Heart right ventricle (tissue), 16 donors: Measurements from ENCODE around the gene B2M. TPM values are rescaled to one million over a fixed set of nuclear protein-coding genes. Genes with fewer than 3 reads are reported as not detected.
A peak's percentile ranks its signal among the peaks of the same experiment; 100 is the strongest.

Source experiments
- ATAC-seq, 8 donors: fragments of 200-7000 bp; cut with Tn5 transposase; one replicate each; pipeline ENCODE4 v1.9.1; 2020; ENCODE audit warnings: mild to moderate bottlenecking in 8 of 8, moderate library complexity in 8 of 8, moderate number of reproducible peaks in 1 of 8
- DNase-seq, 2 donors: peaks; one replicate each; pipeline ENCODE4 v3.0.0-alpha.2; 2020
- H3K27ac ChIP-seq, 10 donors: fragments of 200-600 bp; sonication (generic) in 2 of 10; one replicate each; pipeline versions ENCODE4 v1.5.0 to v1.8.0; 2020 to 2022; ENCODE audit warnings: mild to moderate bottlenecking in 3 of 10
- H3K27me3 ChIP-seq, 7 donors: fragments of 200-600 bp; one replicate each; pipeline ENCODE4 v1.8.0; 2021 to 2022; ENCODE audit warnings: mild to moderate bottlenecking in 2 of 7
- H3K36me3 ChIP-seq, 9 donors: fragments of 200-600 bp; sonication (generic) in 1 of 9; one replicate each; pipeline versions ENCODE4 v1.5.0 to v1.8.0; 2020 to 2022; ENCODE audit warnings: mild to moderate bottlenecking in 2 of 9
- H3K4me1 ChIP-seq, 9 donors: fragments of 200-600 bp; sonication (generic) in 1 of 9; one replicate each; pipeline versions ENCODE4 v1.5.0 to v1.8.0; 2020 to 2022; ENCODE audit warnings: mild to moderate bottlenecking in 4 of 9
- H3K4me3 ChIP-seq, 10 donors: fragments of 200-600 bp; sonication (generic) in 2 of 10; one replicate each; pipeline versions ENCODE4 v1.5.0 to v1.8.0; 2020 to 2022; ENCODE audit warnings: mild to moderate bottlenecking in 7 of 10, moderate library complexity in 2 of 10
- H3K9me3 ChIP-seq, 11 donors: fragments of 200-600 bp in 10 of 11; sonication (generic) in 2 of 11; one replicate each; pipeline versions ENCODE4 v1.5.0 to v1.8.0; 2013 to 2022; ENCODE audit warnings: mild to moderate bottlenecking in 2 of 11, control low read depth in 1 of 11, moderate library complexity in 1 of 11
- WGBS, 2 donors: extraction: QIAGEN DNeasy Blood & Tissue Kit; methylation state at CpG; one replicate each; pipeline ENCODE4 v1.1.7; 2013; ENCODE audit warnings: inconsistent platforms in 1 of 2; 5-methylcytosine and 5-hydroxymethylcytosine counted together
- intact Hi-C, 10 donors: fragments of 100-400 bp; cut with DNase I; formaldehyde crosslinking; loops; one replicate each; pipeline versions ENCODE4 v1.11.1 to v1.14.2; 2022
- polyA plus RNA-seq, 2 donors: library from polyadenylated mRNA; stranded (reverse); fragments of 200-250 nt; gene quantifications; one replicate each; pipeline ENCODE4 v1.2.3, GENCODE V29; 2013
- total RNA-seq, 10 donors: library from RNA; stranded (reverse); fragmentation: NEBNext Ultra II Directional in 3 of 10; extraction: Animal tissue kit (Norgen Biotek cat#: 25700) in 3 of 10; gene quantifications; one replicate each; pipeline versions ENCODE4 v1.2.1 to v1.2.4, GENCODE V29; 2021 to 2023
- TF ChIP-seq, protein P1 (sequence below), 9 donors: fragments of 200-600 bp; sonication (generic) in 2 of 9; IDR thresholded peaks; one replicate each; pipeline versions ENCODE4 v1.5.0 to v1.8.0; 2021 to 2022; ENCODE audit warnings: antibody characterized with exemption in 9 of 9, mild to moderate bottlenecking in 5 of 9, moderate library complexity in 1 of 9
- donor health status: Arrhythmogenic right ventricular cardiomyopathy.
- donor health status: ischemic (EF 13 %, LVEDD 7.1; RV severe dilation, severe dysfunction).
- donor health status: healthy with polysubstance abuse.
- donor health status: DM: no; HTN: yes; CAD: no.
- donor health status: DM: no; HTN: no; CAD: no.
- donor health status: ischemic (EF 25% LVEDD 6.9; RV normal size, moderate dysfunction).
- donor health status: ischemic (EF 25% LVEDD 5.7; RV mildly dilated, moderate dysfunction).
- donor health status: healthy.
- donor health status: DM: yes; HTN: yes; CAD: no.
- donor health status: Ischemic cardiomyopathy.
- donor health status: ischemic (EF 35%, LVEDD 5.7; RV mildly dilated, moderate dysfunction).
- donor health status: nonischemic (EF 11% LVEDD 7.7; RV severe dilation, severe dysfunction).
- donor health status: DM: yes; HTN: yes; CAD: no.
- donor health status: PGD.
- donor health status: ischemic (EF 29% LVEDD 5.4; RV normal size, mild dysfunction).
- donor health status: nonischemic (EF 23%, LVEDD 6.1; RV moderate dilation, normal function).

Gene B2M
- total and polyA plus RNA-seq, 12 donors: 782 to 5,382 (median 1,085) TPM

DNA sequence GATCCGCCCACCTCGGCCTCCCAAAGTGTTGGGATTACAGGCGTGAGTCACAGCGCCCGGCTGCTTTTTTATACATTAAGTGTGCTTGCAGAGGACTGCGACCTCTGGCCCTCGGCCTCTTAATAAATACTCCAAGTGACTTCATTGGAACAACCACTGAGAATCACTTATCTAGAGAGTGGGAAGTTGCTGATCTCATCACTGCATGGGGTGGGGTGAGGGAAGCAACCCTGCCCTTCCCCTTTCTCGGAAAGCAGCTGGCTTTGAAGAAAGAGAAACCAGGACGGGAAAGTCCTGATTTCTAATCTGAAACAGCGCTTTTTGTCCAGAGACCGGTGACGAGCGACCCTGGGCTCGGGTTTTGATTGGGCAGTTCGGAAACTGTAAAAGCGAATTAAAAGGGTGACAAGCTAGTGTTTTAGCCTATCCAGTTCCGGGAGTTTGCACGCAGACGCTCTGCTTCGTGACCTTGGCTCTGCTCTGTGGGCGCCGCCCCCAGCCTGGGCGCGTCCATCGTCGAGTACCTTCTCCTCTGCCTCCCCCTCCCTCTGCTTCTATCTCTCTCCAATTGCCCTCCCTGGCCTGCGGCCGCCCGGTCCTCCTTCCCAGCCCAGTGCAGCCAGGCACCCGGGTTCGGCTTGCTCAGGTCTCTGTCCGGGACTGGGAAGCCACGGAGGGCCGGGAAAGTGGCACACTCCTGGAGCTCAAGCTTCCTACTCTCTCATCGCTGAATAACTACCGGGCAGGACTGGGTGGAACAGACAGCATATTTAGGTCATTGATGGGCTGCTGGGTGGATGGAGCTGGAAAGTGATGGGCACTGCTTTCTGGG lies 17.5 kb downstream of the B2M start:
- Histone ChIP-seq H3K9me3 (no peaks in the 10 kb centered on the region), H3K36me3 (peaks cover 0 to 17% (median 6%) of the 10 kb centered on the region in 9 donors), H3K27me3 (no peaks in the 10 kb centered on the region), H3K4me1 (peaks cover 3 to 75% (median 43%) of the 10 kb centered on the region in 9 donors), H3K4me3 (peak overlapping the region; percentile 66 to 87 (median 74)), H3K27ac (peak overlapping the region; percentile 95 to 99 (median 98))
- WGBS, 2 donors: 0% methylated on average over 35 to 36 of the region's 36 CpGs
- DNase-seq (peak; percentile 92 to 98), ATAC-seq (peak; percentile 94 to 99 (median 96))
- intact Hi-C loops: loop anchor here in 7 of 10 donors (1.0 to 2.0 kb wide), 4 partner anchors 16 to 66 kb away; partner anchors contain the start of genes B2M (in 5 of the 7), PATL2 (in 5 of the 7) and SPG11 (in 4 of the 7)
- TF ChIP-seq, protein P1, sequence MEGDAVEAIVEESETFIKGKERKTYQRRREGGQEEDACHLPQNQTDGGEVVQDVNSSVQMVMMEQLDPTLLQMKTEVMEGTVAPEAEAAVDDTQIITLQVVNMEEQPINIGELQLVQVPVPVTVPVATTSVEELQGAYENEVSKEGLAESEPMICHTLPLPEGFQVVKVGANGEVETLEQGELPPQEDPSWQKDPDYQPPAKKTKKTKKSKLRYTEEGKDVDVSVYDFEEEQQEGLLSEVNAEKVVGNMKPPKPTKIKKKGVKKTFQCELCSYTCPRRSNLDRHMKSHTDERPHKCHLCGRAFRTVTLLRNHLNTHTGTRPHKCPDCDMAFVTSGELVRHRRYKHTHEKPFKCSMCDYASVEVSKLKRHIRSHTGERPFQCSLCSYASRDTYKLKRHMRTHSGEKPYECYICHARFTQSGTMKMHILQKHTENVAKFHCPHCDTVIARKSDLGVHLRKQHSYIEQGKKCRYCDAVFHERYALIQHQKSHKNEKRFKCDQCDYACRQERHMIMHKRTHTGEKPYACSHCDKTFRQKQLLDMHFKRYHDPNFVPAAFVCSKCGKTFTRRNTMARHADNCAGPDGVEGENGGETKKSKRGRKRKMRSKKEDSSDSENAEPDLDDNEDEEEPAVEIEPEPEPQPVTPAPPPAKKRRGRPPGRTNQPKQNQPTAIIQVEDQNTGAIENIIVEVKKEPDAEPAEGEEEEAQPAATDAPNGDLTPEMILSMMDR (IDR thresholded peaks at IDR 0.05): peak in 1 of 9 donors; percentile 12

DNA sequence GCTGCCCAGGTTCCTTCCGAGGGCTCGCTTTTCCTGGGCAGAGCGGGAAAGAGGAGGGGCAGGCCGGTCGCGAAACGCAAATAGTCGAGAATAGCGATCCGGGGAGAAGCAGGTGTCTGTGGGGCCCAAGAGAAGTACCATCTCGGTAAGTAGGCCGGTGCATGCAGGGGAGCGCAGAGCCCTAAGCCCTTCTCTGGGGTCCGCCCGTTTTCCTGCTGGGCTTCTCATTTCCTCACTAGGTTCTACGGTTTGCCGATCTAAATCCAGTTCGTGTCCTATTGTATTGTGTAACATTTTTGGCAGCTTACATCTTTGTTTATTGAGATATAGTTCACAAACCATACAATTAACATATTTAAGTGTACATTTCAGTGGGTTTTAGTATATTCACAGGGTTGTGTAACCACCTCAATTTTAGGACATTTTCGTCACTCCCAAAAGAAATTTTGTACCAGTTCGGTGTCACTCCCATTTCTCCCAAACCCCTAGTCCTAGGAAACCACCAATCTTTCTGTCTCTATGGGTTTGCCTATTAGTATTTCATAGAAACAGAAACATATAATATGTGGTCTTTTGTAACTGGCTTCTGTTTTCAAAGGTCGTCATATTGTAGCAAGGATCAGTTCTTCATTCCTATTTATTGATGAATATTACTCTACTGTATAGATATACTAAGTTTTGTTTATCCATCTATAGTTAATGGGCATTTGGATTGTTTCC lies 18.3 kb downstream of the B2M start:
- TF ChIP-seq, protein P1 (IDR thresholded peaks at IDR 0.05): no peak
- Histone ChIP-seq H3K27me3 (no peaks in the 10 kb centered on the region), H3K9me3 (no peaks in the 10 kb centered on the region), H3K27ac (peak overlapping the region; percentile 95 to 99 (median 98)), H3K36me3 (peaks cover 0 to 17% (median 6%) of the 10 kb centered on the region in 9 donors), H3K4me3 (peak overlapping the region; percentile 66 to 87 (median 74)), H3K4me1 (peaks cover 3 to 76% (median 43%) of the 10 kb centered on the region in 9 donors)
- DNase-seq (peak; percentile 29 to 31), ATAC-seq (peak; percentile 9 to 52 (median 40))
- WGBS, 2 donors: 1 to 2% methylated on average over 21 of the region's 21 CpGs
- intact Hi-C loops: loop anchor here in 6 of 10 donors (1.0 to 10.0 kb wide), 6 partner anchors 17 to 155 kb away; partner anchors contain the start of genes SPG11 (in 4 of the 6), B2M (in 2 of the 6) and PATL2 (in 2 of the 6)

DNA sequence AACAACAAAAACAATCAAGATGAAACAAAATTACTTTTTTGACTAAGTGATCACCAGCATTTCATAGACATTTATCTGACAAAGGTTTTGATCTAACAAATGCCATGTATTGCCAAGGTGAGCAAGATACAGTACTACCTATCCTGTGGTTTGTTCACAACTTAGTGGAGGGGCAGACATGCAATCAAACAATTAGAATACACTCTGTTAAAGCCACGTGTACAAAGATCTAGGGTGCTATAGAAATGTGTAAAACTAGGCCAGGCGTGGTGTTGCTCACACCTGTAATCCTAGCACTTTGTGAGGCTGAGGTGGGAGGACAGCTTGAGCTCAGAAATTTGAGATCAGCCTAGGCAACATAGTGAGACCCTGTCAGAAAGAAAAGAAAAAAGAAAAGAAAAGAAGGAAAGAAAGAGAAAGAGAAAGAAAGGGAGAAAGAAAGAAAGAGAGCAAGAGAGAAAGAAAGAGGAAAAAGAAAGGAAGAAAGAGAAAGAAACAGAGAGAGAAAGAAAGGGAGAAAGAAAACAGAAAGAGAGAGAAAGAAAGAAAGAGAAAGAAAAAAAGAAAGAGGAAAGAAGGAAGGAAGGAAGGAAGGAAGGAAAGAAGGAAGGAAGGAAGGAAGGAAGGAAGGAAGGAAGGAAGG lies 23.6 kb downstream of the B2M start:
- peaks cover 0 to 70% (median 29%) of the 10 kb centered on the region in 9 donors for H3K4me1 ChIP-seq
- TF ChIP-seq, protein P1 (IDR thresholded peaks at IDR 0.05): no peak
- H3K36me3 ChIP-seq: peaks cover 0 to 17% (median 6%) of the 10 kb centered on the region in 9 donors
- H3K27ac ChIP-seq: peak overlapping the region in 9 of 10 donors; percentile 20 to 83 (median 63)
- WGBS, 2 donors: 71 to 72% methylated on average over 2 of the region's 2 CpGs
- no peak for ATAC-seq
- H3K9me3 ChIP-seq: no peaks in the 10 kb centered on the region
- no peak for DNase-seq
- intact Hi-C loops: loop anchor here (1.0 to 10.0 kb wide), 8 partner anchors 68 to 160 kb away; partner anchors contain the start of gene SPG11 (in 4 of the 10)
- H3K4me3 ChIP-seq: no peak overlapping the region
- no peaks in the 10 kb centered on the region for H3K27me3 ChIP-seq
